ENCODE measurements around the gene PCDHA6. TPM values are rescaled to one million over a fixed set of nuclear protein-coding genes. Genes with fewer than 3 reads are reported as not detected.

The PCDHA6 gene
- total and polyA plus RNA-seq, 2 of the 4 experiments (the other 2 are of a cell fraction): 0.03 TPM; not detected in 1

GRCh38 chr5:140794595-140795258, 33.0 kb upstream of the PCDHA6 start, which contains the start of gene PCDHA2:
Gene PCDHA2 (plus strand): TSS chr5:140794852.
- Histone ChIP-seq H3K23ac (ENCODE audit: low read depth, low read length) (no peak within 1 kb of the TSS), H3K27ac (ENCODE audit: insufficient read depth, low read length) (no peak within 1 kb of the TSS), H2BK15ac (ENCODE audit: low read depth, low read length) (no peak within 1 kb of the TSS), H4K5ac (ENCODE audit: low read depth, low read length) (no peak within 1 kb of the TSS), H2AFZ (replicated peaks; ENCODE audit: low read length, poor library complexity) (no peak within 1 kb of the TSS), H3K9me1 (ENCODE audit: insufficient read depth, low read length) (no peaks in the 10 kb centered on the region), H3K56ac (ENCODE audit: extremely low read depth, insufficient read depth, low read length) (no peak within 1 kb of the TSS), H3K18ac (ENCODE audit: low read depth, low read length) (no peak within 1 kb of the TSS), H3K79me1 (ENCODE audit: low read depth in 1 of 2, low read length in 2 of 2) (no peaks in the 10 kb centered on the region), H3K27me3 (ENCODE audit: control insufficient read depth, insufficient read depth, low read length) (no peaks in the 10 kb centered on the region), H3K14ac (replicated peaks; ENCODE audit: low read depth, low read length) (no peak within 1 kb of the TSS), H3K4me3 (ENCODE audit: insufficient read depth, low read depth, low read length) (no peak within 1 kb of the TSS), H2BK120ac (ENCODE audit: low read depth, low read length) (no peak within 1 kb of the TSS), H4K20me1 (ENCODE audit: insufficient read depth, low read length) (no peaks in the 10 kb centered on the region), H3K4ac (ENCODE audit: low read depth, low read length) (no peak within 1 kb of the TSS), H3K4me1 (ENCODE audit: control insufficient read depth, insufficient read depth, low read length) (no peaks in the 10 kb centered on the region), H4K8ac (ENCODE audit: low read depth in 2 of 2, low read length in 2 of 2) (no peak within 1 kb of the TSS), H3K36me3 (ENCODE audit: control insufficient read depth, insufficient read depth, low read length) (no peaks in the 10 kb centered on the region), H3K9ac (ENCODE audit: low read depth, low read length) (no peak within 1 kb of the TSS), H2AK9ac (replicated peaks; ENCODE audit: low read depth, low read length, poor library complexity) (no peak within 1 kb of the TSS), H4K91ac (ENCODE audit: insufficient read depth, low read depth, low read length) (no peak within 1 kb of the TSS), H3K9me3 (ENCODE audit: control insufficient read depth, insufficient read depth, low read length) (peaks cover 14% of the 10 kb centered on the region), H2BK5ac (ENCODE audit: low read depth, low read length, poor library complexity, severe bottlenecking) (no peak within 1 kb of the TSS), H2AK5ac (ENCODE audit: low read depth, low read length) (no peak within 1 kb of the TSS), H3K4me2 (ENCODE audit: low read depth, low read length) (no peak within 1 kb of the TSS), H2BK20ac (ENCODE audit: low read depth, low read length) (no peak within 1 kb of the TSS)
- DNase-seq (no peak), ATAC-seq (ENCODE audit: low read depth) (no peak)
- dilution Hi-C loops (cut with HindIII; ENCODE audit: low sequenced_read_pairs, unreplicated experiment) (no loop called here), intact Hi-C loops (cut with micrococcal nuclease) (no loop called here), in situ Hi-C loops (cut with MboI; ENCODE audit: low sequenced_read_pairs) (no loop called here)
- no TSS peak for BruUV-seq (replicated peaks)
- POLR2A ChIA-PET (ENCODE audit: unreplicated experiment): no interaction called here
- TF ChIP-seq CHD1 (IDR thresholded peaks at IDR 0.05; ENCODE audit: low read depth, low read length): no peak
- no peak for TF ChIP-seq RAD21 (IDR thresholded peaks at IDR 0.05; ENCODE audit: low read length)
- TF ChIP-seq MAFK (IDR thresholded peaks at IDR 0.05; ENCODE audit: low read depth, low read length): no peak
- no peak for TF ChIP-seq CTCF (conservative IDR thresholded peaks at IDR 0.05; ENCODE audit: low read depth, low read length)
- no peak for TF ChIP-seq RCOR1 (IDR thresholded peaks at IDR 0.05; ENCODE audit: insufficient replicate concordance, low read length)
- TF ChIP-seq FOS (IDR thresholded peaks at IDR 0.05; ENCODE audit: low read depth, low read length): no peak
- no peak for TF ChIP-seq CEBPB (IDR thresholded peaks at IDR 0.05; ENCODE audit: low read depth, low read length)
- TF ChIP-seq USF2 (IDR thresholded peaks at IDR 0.05; ENCODE audit: low read depth, low read length): no peak
- no peak for TF ChIP-seq MAZ (IDR thresholded peaks at IDR 0.05; ENCODE audit: borderline replicate concordance, low read depth, low read length)
- no peak for TF ChIP-seq RFX5 (IDR thresholded peaks at IDR 0.05; ENCODE audit: low read depth, low read length)
- no peak for TF ChIP-seq SMC3 (IDR thresholded peaks at IDR 0.05; ENCODE audit: low read depth, low read length)
- no peak for TF ChIP-seq NFE2L2 (IDR thresholded peaks at IDR 0.05; ENCODE audit: low read depth, low read length)
- TF ChIP-seq MXI1 (IDR thresholded peaks at IDR 0.05; ENCODE audit: borderline replicate concordance, low read depth, low read length): no peak
- no peak for TF ChIP-seq POLR2A (IDR thresholded peaks at IDR 0.05; ENCODE audit: low read depth, low read length)
- TF ChIP-seq BHLHE40 (IDR thresholded peaks at IDR 0.05; ENCODE audit: low read depth, low read length): no peak
- no peak for TF ChIP-seq ELK1 (IDR thresholded peaks at IDR 0.05; ENCODE audit: borderline replicate concordance, low read depth, low read length)
- CTCF ChIA-PET: interaction anchor here (0.6 kb wide), 1 partner anchor 57 kb away, joined by 3 read pairs; no protein-coding TSS in a partner anchor
- WGBS, 2 experiments (ENCODE audit: extremely low coverage in 2 of 2, insufficient read length in 1 of 2): 21% methylated on average over 10 of the region's 27 CpGs; no CpG with 5 or more reads in 1 of the 2 experiments
